Caco-2 (cell line): ENCODE results near the gene MSL3. TPM values are rescaled to one million over a fixed set of nuclear protein-coding genes. Genes with fewer than 3 reads are reported as not detected.

Experiments
- Bru-seq: library from RNA; stranded (reverse); fragments of 400-500 nt; gene quantifications from one replicate; lab custom pipeline; 2021; lab: Mats Ljungman, UMichigan
- BruChase-seq, 2 experiments: library from RNA; stranded (reverse); fragments of 400-500 nt; gene quantifications; one replicate each; lab custom pipeline; 2021; lab: Mats Ljungman, UMichigan
- BruUV-seq: library from RNA; stranded (reverse); fragments of 400-500 nt; replicated peaks from 2 replicates; lab custom pipeline; 2021; lab: Mats Ljungman, UMichigan
- CTCF ChIA-PET: fragments of 300-600 bp; sonication (Branson Sonifier 250); formaldehyde crosslinking; loops from one replicate; lab custom pipeline; 2022; ENCODE audit warnings: antibody characterized with exemption; lab: Charles Lee
- POLR2A ChIA-PET: fragments of 300-600 bp; sonication (Branson Sonifier 250); formaldehyde crosslinking; loops from one replicate; lab custom pipeline; 2022; ENCODE audit warnings: antibody characterized with exemption; lab: Charles Lee
- DNase-seq, 2 experiments: peaks; one replicate each; pipeline versions ENCODE4 v3.0.0 to v3.0.0-alpha.2; 2020 to 2022
- H3K27me3 ChIP-seq: replicated peaks from 2 replicates; pipeline ENCODE4 v1.6.0; 2011; ENCODE audit warnings: low read length; ENCODE audit not compliant: control insufficient read depth, insufficient read depth
- H3K36me3 ChIP-seq: 2 replicates; pipeline ENCODE4 v1.5.1; 2011; ENCODE audit warnings: low read length; ENCODE audit not compliant: control insufficient read depth, insufficient read depth
- H3K4me1 ChIP-seq: fragments of 250-450 bp; sonication (Bioruptor Pico); 2 replicates; pipeline ENCODE4 v1.5.1; 2020; ENCODE audit warnings: mild to moderate bottlenecking
- H3K4me3 ChIP-seq: 2 replicates; pipeline ENCODE4 v1.5.1; 2011; ENCODE audit warnings: low read depth, mild to moderate bottlenecking, control low read depth, low read length
- H3K9me3 ChIP-seq: fragments of 250-450 bp; sonication (Bioruptor Pico); 2 replicates; pipeline ENCODE4 v1.5.1; 2020; ENCODE audit warnings: mild to moderate bottlenecking, moderate library complexity
- H3K27ac Mint-ChIP-seq: one replicate; pipeline ENCODE4 v1.8.0; 2022; ENCODE audit warnings: mixed read lengths; ENCODE audit not compliant: unreplicated experiment
- H3K27me3 Mint-ChIP-seq: one replicate; pipeline ENCODE4 v1.8.0; 2022; ENCODE audit warnings: mixed read lengths; ENCODE audit not compliant: insufficient read depth, unreplicated experiment
- H3K36me3 Mint-ChIP-seq: one replicate; pipeline ENCODE4 v1.8.0; 2022; ENCODE audit warnings: mild to moderate bottlenecking, mixed read lengths; ENCODE audit not compliant: insufficient read depth, unreplicated experiment
- H3K4me1 Mint-ChIP-seq: one replicate; pipeline ENCODE4 v1.8.0; 2022; ENCODE audit warnings: low read depth, mixed read lengths; ENCODE audit not compliant: unreplicated experiment
- H3K4me3 Mint-ChIP-seq: one replicate; pipeline ENCODE4 v1.8.0; 2022; ENCODE audit warnings: mild to moderate bottlenecking, moderate library complexity, mixed read lengths; ENCODE audit not compliant: unreplicated experiment
- H3K9me3 Mint-ChIP-seq: one replicate; pipeline ENCODE4 v1.8.0; 2022; ENCODE audit warnings: mixed read lengths; ENCODE audit not compliant: unreplicated experiment
- intact Hi-C: fragments of 100-400 bp; cut with micrococcal nuclease; formaldehyde crosslinking; loops from one replicate; pipeline ENCODE4 v1.10.0; 2022; ENCODE audit not compliant: unreplicated experiment
- long read RNA-seq: library from polyadenylated mRNA; stranded (forward); transcript quantifications from one replicate; pipeline ENCODE4 v2.0.0, GENCODE V29; 2022
- total RNA-seq: library from RNA; stranded (reverse); gene quantifications from 2 replicates; pipeline ENCODE4 v1.2.3, GENCODE V29; 2022
- TF ChIP-seq, protein P1 (sequence below), 2 experiments: fragments of 200-600 bp in 1 of 2; IDR thresholded peaks; 1 replicate in 1 of 2; 2 replicates in 1 of 2; pipeline versions ENCODE4 v1.5.1 to v1.8.0; 2011 to 2022; ENCODE audit warnings: antibody characterized with exemption in 1 of 2, control low read depth in 1 of 2, inconsistent platforms in 1 of 2, low read depth in 1 of 2, low read length in 1 of 2, mild to moderate bottlenecking in 1 of 2, moderate library complexity in 1 of 2; ENCODE audit not compliant: insufficient read depth in 1 of 2, severe bottlenecking in 1 of 2, unreplicated experiment in 1 of 2

The MSL3 gene, protein sequence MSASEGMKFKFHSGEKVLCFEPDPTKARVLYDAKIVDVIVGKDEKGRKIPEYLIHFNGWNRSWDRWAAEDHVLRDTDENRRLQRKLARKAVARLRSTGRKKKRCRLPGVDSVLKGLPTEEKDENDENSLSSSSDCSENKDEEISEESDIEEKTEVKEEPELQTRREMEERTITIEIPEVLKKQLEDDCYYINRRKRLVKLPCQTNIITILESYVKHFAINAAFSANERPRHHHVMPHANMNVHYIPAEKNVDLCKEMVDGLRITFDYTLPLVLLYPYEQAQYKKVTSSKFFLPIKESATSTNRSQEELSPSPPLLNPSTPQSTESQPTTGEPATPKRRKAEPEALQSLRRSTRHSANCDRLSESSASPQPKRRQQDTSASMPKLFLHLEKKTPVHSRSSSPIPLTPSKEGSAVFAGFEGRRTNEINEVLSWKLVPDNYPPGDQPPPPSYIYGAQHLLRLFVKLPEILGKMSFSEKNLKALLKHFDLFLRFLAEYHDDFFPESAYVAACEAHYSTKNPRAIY
- total RNA-seq (13.5 and 14.0 TPM in 2 replicates), Bru-seq, nascent RNA (percentile 56 among the genes with signal in this experiment), BruChase-seq, experiment 1, labeled RNA remaining after a 2-hour chase (percentile 66 among the genes with signal in this experiment), BruChase-seq, experiment 2, labeled RNA remaining after a 6-hour chase (percentile 71 among the genes with signal in this experiment)
- long read RNA-seq, transcript MSL3-201 (13 exons, 2,364 nt): major isoform, 7 of 24 reads
- long read RNA-seq, partial matches to known transcripts: 1 of 24 reads
- long read RNA-seq, other reads (novel, unspliced or antisense): 4 of 24 reads

DNA sequence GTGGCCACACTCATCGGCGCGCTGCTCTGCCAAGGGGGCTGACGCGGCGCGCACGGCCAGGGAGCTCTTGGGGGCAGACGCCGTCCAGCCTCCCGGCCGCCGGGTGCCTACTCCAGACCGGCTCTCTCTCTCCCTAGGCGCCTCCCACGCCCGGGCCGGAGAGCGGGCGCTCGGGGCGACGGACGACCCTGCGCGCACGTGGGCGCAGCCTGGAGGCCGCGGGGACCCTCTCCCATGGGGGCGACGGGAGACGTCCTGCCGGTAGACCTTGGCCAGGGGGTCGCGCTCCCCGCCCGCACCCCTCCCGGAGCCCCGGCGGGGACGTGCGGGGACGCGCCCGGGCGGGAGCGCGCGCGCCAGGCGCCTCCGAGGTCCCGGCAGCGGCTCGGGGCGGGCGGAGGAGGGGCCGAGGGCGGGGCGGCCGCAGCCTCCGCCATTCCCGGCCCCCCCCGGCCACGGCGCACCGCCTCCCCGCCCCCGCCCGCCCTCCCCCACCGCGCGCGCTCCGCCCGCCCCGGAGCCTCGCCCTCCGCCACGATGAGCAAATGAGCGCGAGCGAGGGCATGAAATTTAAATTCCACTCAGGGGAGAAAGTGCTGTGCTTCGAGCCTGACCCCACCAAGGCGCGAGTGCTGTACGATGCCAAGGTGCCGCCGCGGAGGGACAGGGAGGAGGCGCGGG lies at the start of gene MSL3:
Gene MSL3, plus strand, starts transcription at position 519 of the 681 bp plus-strand sequence. Its CDS starts 27 bp downstream, at position 546.
- H3K36me3 ChIP-seq: no peaks in the 10 kb centered on the region
- BruUV-seq: no TSS peak
- Mint-ChIP-seq H3K9me3 (no peaks in the 10 kb centered on the region), H3K4me1 (peaks cover 6% of the 10 kb centered on the region), H3K4me3 (peak within 1 kb of the TSS; percentile 96), H3K36me3 (peaks cover 6% of the 10 kb centered on the region), H3K27ac (peak within 1 kb of the TSS; percentile 94), H3K27me3 (no peaks in the 10 kb centered on the region)
- no peaks in the 10 kb centered on the region for H3K27me3 ChIP-seq
- H3K9me3 ChIP-seq: no peaks in the 10 kb centered on the region
- POLR2A ChIA-PET: interaction anchor here (0.6 kb wide), 2 partner anchors 1062 to 1121 kb away, joined by 3 read pairs; no protein-coding TSS in a partner anchor
- H3K4me3 ChIP-seq: peak within 1 kb of the TSS; percentile 92
- intact Hi-C loops: loop anchor here (1.0 kb wide), 1 partner anchor 225 kb away; no protein-coding TSS in a partner anchor
- peak; percentile 38 to 63 for DNase-seq
- peaks cover 4% of the 10 kb centered on the region; the same call in 1 of the 2 replicates for H3K4me1 ChIP-seq
- CTCF ChIA-PET: interaction anchor here (0.7 to 1.8 kb wide), 2 partner anchors 12 to 229 kb away, joined by 3 to 9 read pairs; no protein-coding TSS in a partner anchor
- TF ChIP-seq, protein P1, sequence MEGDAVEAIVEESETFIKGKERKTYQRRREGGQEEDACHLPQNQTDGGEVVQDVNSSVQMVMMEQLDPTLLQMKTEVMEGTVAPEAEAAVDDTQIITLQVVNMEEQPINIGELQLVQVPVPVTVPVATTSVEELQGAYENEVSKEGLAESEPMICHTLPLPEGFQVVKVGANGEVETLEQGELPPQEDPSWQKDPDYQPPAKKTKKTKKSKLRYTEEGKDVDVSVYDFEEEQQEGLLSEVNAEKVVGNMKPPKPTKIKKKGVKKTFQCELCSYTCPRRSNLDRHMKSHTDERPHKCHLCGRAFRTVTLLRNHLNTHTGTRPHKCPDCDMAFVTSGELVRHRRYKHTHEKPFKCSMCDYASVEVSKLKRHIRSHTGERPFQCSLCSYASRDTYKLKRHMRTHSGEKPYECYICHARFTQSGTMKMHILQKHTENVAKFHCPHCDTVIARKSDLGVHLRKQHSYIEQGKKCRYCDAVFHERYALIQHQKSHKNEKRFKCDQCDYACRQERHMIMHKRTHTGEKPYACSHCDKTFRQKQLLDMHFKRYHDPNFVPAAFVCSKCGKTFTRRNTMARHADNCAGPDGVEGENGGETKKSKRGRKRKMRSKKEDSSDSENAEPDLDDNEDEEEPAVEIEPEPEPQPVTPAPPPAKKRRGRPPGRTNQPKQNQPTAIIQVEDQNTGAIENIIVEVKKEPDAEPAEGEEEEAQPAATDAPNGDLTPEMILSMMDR (IDR thresholded peaks at IDR 0.05; ENCODE audit: insufficient read depth in 1 of 2, low read depth in 1 of 2, low read length in 1 of 2, severe bottlenecking in 1 of 2, unreplicated experiment in 1 of 2): no peak

DNA sequence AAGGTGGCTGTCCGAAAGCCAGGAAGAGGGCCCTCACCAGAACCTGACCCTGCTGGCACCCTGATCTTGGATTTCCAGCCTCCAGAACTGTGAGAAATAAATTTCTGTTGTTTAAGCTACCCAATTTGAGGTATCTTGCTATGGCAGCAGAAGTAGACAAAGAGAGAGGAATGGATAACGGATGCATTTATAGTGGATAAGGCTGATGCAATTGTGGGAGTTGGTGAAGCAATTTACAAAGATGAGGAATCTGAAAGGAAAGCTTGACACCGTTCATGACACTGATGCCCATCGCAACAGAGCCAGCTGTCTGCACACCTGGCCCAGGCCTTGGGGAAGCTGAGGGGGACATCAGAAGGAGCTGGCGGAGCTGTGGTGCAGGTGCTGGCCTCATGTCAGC lies 35.7 kb upstream of the MSL3 start:
- no peaks in the 10 kb centered on the region for H3K4me1 ChIP-seq
- H3K4me1 Mint-ChIP-seq: no peaks in the 10 kb centered on the region
- no peaks in the 10 kb centered on the region for H3K36me3 Mint-ChIP-seq
- no peaks in the 10 kb centered on the region for H3K9me3 Mint-ChIP-seq
- ChIA-PET CTCF (no interaction called here), POLR2A (interaction anchor here (0.6 kb wide), 1 partner anchor 185 kb away, joined by 4 read pairs; no protein-coding TSS in a partner anchor)
- H3K27me3 Mint-ChIP-seq: no peaks in the 10 kb centered on the region
- TF ChIP-seq, protein P1 (IDR thresholded peaks at IDR 0.05; ENCODE audit: insufficient read depth in 1 of 2, low read depth in 1 of 2, low read length in 1 of 2, severe bottlenecking in 1 of 2, unreplicated experiment in 1 of 2): no peak
- H3K27ac Mint-ChIP-seq: no peak overlapping the region
- H3K36me3 ChIP-seq: no peaks in the 10 kb centered on the region
- intact Hi-C loops: no loop called here
- no peaks in the 10 kb centered on the region for H3K27me3 ChIP-seq
- no peak for DNase-seq
- no peak overlapping the region for H3K4me3 ChIP-seq
- BruUV-seq: no TSS peak
- no peaks in the 10 kb centered on the region for H3K9me3 ChIP-seq
- H3K4me3 Mint-ChIP-seq: no peak overlapping the region
